Measurements from ENCODE around the gene RBM5.
A peak's percentile ranks its signal among the peaks of the same experiment; 100 is the strongest.

RBM5 gene

GRCh38 chr3:50121072-50122032, 32.6 kb downstream of the RBM5 start:
- peak; percentile 70 for DNase-seq

- DNase-seq: no peak
Observed at GRCh38 chr3:50122071-50122470, 33.4 kb downstream of the RBM5 start.

GRCh38 chr3:50122661-50123391, 34.1 kb downstream of the RBM5 start:
- DNase-seq: no peak

GRCh38 chr3:50123394-50124051, 34.8 kb downstream of the RBM5 start:
- no peak for DNase-seq

GRCh38 chr3:50124052-50124799, 35.5 kb downstream of the RBM5 start:
- no peak for DNase-seq

- DNase-seq: no peak
Observed at GRCh38 chr3:50124800-50125178, 36.1 kb downstream of the RBM5 start.

- DNase-seq: no peak
Observed at GRCh38 chr3:50125541-50126286, 37.0 kb downstream of the RBM5 start.

- DNase-seq: no peak
Observed at GRCh38 chr3:50126287-50127211, 37.8 kb downstream of the RBM5 start.

GRCh38 chr3:50127251-50127691, 38.6 kb downstream of the RBM5 start:
- DNase-seq: no peak

GRCh38 chr3:50128001-50128400, 39.3 kb downstream of the RBM5 start:
- no peak for DNase-seq

- no peak for DNase-seq
Observed at GRCh38 chr3:50130436-50130835, 41.7 kb downstream of the RBM5 start.

- DNase-seq: no peak
Observed at GRCh38 chr3:50132421-50133282, 43.9 kb downstream of the RBM5 start.

- DNase-seq: no peak
Observed at GRCh38 chr3:50133283-50133615, 44.5 kb downstream of the RBM5 start.

GRCh38 chr3:50134367-50134766, 45.6 kb downstream of the RBM5 start:
- DNase-seq: no peak

GRCh38 chr3:50135964-50136363, 47.2 kb downstream of the RBM5 start:
- DNase-seq: no peak

GRCh38 chr3:50136714-50137405, 48.1 kb downstream of the RBM5 start:
- DNase-seq: no peak

- no peak for DNase-seq
Observed at GRCh38 chr3:50137531-50137930, 48.8 kb downstream of the RBM5 start.

- no peak for DNase-seq
Observed at GRCh38 chr3:50138266-50139200, 49.8 kb downstream of the RBM5 start.
